Activated CD8-positive, alpha-beta memory T cell treated with anti-CD3 and anti-CD28 coated beads, Interleukin-2, amount 50 U/mL, for 1 hour (primary cell): ENCODE measurements around the gene STARD13.

Experiments used
- DNase-seq: peaks from one replicate; pipeline ENCODE4 v3.0.0-alpha.2; 2020; ENCODE audit errors: extremely low read depth

Gene STARD13, protein sequence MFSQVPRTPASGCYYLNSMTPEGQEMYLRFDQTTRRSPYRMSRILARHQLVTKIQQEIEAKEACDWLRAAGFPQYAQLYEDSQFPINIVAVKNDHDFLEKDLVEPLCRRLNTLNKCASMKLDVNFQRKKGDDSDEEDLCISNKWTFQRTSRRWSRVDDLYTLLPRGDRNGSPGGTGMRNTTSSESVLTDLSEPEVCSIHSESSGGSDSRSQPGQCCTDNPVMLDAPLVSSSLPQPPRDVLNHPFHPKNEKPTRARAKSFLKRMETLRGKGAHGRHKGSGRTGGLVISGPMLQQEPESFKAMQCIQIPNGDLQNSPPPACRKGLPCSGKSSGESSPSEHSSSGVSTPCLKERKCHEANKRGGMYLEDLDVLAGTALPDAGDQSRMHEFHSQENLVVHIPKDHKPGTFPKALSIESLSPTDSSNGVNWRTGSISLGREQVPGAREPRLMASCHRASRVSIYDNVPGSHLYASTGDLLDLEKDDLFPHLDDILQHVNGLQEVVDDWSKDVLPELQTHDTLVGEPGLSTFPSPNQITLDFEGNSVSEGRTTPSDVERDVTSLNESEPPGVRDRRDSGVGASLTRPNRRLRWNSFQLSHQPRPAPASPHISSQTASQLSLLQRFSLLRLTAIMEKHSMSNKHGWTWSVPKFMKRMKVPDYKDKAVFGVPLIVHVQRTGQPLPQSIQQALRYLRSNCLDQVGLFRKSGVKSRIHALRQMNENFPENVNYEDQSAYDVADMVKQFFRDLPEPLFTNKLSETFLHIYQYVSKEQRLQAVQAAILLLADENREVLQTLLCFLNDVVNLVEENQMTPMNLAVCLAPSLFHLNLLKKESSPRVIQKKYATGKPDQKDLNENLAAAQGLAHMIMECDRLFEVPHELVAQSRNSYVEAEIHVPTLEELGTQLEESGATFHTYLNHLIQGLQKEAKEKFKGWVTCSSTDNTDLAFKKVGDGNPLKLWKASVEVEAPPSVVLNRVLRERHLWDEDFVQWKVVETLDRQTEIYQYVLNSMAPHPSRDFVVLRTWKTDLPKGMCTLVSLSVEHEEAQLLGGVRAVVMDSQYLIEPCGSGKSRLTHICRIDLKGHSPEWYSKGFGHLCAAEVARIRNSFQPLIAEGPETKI

DNA sequence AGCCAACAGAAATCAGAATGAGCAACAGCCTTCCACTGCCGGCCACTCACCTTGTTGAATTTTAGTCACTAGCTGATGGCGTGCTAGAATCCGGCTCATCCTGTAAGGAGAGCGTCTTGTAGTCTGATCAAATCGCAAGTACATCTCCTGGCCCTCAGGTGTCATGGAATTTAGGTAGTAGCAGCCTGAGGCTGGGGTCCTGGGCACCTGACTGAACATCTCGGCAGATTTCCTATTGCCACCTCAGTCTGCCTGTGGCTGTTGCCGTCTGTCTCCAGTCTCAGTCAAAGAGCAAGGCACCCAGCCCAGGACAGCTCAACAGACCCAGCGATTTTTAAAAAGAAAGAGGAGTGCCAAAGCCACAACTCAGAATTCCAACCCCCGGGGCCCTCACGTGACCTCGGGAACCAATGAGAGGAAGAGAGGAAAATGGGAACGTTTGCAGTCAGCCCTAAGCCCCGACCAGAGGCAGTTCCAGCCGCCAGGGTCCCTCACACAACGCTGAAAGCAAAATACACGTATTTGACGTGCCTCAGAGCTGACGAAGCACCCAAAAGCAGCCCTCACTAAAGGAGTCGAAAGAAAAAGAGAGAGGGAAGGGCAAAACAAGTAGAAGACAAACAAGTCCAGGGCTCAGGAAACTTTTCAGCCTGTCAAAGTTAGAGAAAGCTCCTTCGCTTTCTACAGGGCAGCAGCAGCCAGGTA is at the start of gene STARD13:
TSS of gene STARD13 (minus strand) at position 336 of the 705 bp plus-strand sequence. CDS start at position 219, 117 bp downstream.
- DNase-seq, result no peak

GRCh38 chr13:33334831-33335230 is 49.3 kb upstream of the STARD13 start:
- no peak for DNase-seq

DNA sequence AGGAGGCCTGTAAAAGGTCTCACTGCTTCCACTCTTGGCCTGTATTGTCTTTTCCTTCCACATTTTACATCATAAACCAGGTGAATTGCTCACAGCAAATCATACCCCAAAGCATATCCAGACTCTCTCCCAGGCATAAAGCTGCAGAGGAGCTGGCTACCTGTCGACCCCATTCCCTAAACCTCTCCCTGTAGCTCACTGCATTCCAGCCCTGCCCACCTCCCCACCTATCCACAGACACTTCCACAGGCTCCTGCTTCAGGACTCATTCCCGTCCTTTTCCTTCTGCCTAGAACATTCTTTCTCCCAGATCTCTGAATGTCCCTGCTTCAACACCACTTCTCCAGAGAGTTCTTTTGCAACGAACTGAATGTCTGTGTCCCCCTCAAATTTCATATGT is 46.4 kb upstream of the STARD13 start:
- DNase-seq, result no peak

GRCh38 chr13:33330483-33330882 is 44.9 kb upstream of the STARD13 start:
- no peak for DNase-seq

DNA sequence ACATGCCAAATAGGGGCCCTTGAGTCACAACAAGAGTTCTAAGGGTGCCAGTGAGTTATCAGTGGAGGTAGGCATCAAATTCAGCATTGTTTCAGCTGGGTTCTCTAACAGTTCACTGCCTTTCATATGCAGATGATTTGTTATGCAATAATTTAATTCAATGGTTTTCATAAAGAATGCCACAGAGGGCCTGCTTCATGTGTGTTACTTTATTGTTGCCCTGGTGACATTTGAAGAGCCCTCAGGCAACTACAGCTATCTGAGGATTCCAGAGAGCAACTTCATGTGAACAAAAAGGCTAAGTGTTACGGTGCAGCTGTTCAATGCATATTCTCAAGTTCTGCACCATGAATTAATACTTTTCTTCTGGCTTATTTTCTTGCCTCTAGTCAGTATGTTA is 43.1 kb upstream of the STARD13 start:
- DNase-seq, result no peak

- DNase-seq, result no peak
These were observed 41.2 kb upstream of the STARD13 start for GRCh38 chr13:33326723-33327122.

DNA sequence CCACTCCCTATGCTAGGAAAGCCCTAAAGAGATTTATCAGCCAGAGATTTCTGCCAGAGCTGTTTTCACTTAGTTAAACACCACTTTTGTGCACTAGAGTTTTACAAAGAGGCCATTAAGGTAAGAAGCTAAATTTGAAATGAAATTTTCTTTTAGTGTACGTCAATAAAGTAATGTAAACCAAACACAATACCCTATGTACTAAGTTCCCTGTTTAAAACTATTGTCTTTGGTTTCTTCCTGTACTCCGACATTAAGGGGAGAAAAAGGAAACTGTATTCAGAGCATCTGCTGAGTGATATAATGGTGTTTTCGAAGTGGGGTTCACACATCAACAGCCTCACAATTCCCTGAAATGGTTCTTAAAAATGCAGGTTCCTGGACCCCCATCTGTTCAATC is 40.7 kb upstream of the STARD13 start:
- no peak for DNase-seq

DNA sequence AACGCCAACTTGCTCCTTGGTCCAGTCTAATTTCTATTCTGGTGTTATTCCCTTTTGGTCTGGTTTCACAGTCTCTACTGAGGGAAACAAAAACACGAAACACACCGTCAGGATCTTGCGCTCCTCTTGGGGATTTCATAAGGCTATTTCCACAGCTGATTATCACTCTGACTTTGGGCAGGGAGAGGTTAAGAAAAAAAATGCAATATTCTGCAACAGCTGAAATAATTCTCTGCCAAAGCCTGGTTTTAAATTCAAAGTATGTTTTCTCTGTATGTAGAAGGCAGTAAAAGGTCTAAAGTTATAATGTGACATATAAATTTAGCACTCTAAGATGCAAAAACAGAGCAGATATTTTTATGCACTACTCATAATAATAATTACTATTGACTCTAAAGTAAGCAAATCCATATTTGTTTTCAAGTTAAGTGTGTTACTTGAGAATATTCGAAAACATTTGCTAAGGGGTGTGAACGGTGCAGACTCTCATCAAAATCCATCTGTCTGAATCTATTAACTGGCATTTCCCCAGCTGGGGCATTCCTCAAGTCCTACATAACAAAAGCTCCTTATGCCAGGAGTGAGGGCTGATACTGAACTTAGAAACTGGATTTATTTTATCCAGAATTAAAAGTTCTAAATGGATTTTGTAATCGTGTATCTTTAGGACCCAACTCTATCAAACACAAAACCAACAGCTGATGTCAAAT is 38.4 kb upstream of the STARD13 start:
- DNase-seq, result no peak

- no peak for DNase-seq
These were observed 37.6 kb upstream of the STARD13 start for GRCh38 chr13:33322965-33323668.

- DNase-seq, result no peak
These were observed 36.9 kb upstream of the STARD13 start for GRCh38 chr13:33322543-33322809.

GRCh38 chr13:33321686-33322542 is 36.4 kb upstream of the STARD13 start:
- DNase-seq, result no peak

DNA sequence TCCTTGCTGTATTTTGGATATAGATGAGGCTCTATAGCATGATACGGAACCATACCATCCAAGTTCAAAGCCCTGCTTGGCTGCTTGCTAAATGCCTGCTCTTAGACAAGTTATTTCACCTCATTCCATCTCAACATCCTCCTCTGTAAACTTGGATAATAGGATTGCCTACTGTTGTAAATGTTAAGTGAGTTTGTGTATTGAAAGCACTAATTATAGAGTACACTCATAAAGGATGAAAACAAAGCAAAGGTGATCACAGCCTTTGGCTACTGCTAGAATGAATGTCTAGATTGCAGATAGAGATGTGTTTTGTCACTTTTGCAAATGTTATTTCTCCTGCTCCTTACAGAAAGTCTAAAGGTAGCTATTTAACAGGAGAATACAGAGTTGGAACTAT is 34.3 kb upstream of the STARD13 start:
- DNase-seq, result no peak

DNA sequence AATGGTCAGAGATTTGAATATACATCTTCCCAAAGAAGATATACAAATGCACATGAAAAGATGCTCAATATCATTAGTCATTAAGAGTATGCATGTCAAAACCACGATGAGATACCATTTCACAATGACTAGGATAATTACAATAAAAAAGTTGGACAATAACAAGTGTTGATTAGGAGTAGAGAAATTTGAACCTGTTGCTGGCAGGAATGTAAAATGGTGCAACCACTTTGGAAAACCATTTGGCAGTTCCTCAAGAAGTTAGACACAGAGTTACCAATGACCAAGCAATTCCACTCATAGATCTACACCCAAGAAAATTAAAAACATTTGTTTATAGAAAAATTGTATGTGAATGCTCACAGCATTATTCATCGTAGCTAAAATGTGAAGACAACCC is 33.2 kb upstream of the STARD13 start:
- no peak for DNase-seq

- no peak for DNase-seq
These were observed 32.5 kb upstream of the STARD13 start for GRCh38 chr13:33318037-33318436.

DNA sequence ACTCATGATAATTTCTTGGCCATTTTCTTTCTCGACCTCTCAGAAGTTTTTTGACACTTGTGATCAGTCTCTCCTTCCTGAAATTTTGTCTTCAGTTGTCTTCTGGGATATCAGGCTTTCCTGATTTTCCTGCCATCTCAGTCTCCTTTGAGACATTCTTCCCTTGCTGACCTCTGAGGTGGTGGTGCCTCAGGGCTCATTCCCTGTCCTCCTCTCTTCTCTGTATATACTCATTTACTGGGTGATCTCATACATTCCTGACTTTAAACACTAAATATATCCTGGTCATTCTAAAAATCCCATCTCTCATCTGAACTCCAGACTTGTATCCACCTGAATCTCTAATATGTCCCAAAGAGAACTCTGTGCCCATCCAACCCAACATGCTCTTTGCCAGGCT is 31.3 kb upstream of the STARD13 start:
- no peak for DNase-seq

DNA sequence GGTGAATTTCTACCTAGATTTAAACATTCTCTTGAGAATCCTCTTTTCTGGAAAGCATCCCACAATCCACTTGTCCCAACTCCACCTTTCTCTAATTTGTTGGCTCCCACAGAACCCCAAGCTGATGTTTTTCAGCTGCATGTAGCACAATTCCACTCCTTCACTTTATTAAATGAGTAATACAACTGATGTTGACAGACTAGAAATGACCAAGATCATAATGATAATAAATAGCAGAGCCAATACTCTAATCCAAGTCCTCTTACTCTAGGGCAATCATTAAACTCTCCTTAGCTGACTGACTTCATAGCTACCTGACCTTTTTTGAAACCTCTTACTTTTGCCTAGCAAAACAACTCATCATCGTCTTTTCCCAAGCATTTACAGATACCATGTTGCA is 27.9 kb upstream of the STARD13 start:
- DNase-seq, result no peak

DNA sequence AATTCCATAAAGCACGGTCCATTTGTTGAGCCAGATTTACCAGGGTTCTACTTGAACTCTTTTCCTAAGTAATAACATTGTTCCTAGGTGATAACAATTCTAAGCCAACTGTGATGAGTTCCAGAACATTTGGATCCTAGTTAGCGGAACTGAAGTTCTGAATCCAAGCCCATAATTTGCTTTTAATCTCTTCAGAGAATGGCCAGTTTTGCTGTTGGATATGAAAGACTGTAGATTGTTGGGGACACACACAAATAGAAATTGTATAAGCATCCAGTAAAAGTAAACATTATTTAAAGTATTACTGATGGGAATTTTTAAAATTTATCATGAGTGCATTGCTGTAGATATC is 27.3 kb upstream of the STARD13 start:
- DNase-seq, result no peak

GRCh38 chr13:33312150-33312860 is 26.8 kb upstream of the STARD13 start:
- no peak for DNase-seq

- no peak for DNase-seq
These were observed 25.5 kb upstream of the STARD13 start for GRCh38 chr13:33311040-33311439.
